Fibroblast of lung (primary cell): ENCODE measurements around the gene FBXO41. TPM values are rescaled to one million over a fixed set of nuclear protein-coding genes. Genes with fewer than 3 reads are reported as not detected.

Source experiments
- DNase-seq, 2 donors: peaks; one replicate each; pipeline versions ENCODE4 v3.0.0 to v3.0.0-alpha.2; 2010; ENCODE audit warnings: low read depth in 2 of 2
- H2AFZ ChIP-seq: 2 replicates; pipeline ENCODE4 v1.5.1; 2012; ENCODE audit warnings: low read length, control low read depth, inconsistent platforms
- H3K27ac ChIP-seq: 2 replicates; pipeline ENCODE4 v1.5.1; 2011; ENCODE audit warnings: low read length, control low read depth; ENCODE audit not compliant: insufficient read depth
- H3K27me3 ChIP-seq: 2 replicates; pipeline ENCODE4 v1.5.1; 2011; ENCODE audit warnings: mild to moderate bottlenecking, low read length; ENCODE audit not compliant: control insufficient read depth, insufficient read depth
- H3K36me3 ChIP-seq: 2 replicates; pipeline ENCODE4 v1.5.1; 2011; ENCODE audit warnings: low read length; ENCODE audit not compliant: control insufficient read depth, insufficient read depth
- H3K4me1 ChIP-seq: 2 replicates; pipeline ENCODE4 v1.5.1; 2011; ENCODE audit warnings: low read length; ENCODE audit not compliant: control insufficient read depth, insufficient read depth; ENCODE audit errors: extremely low read depth
- H3K4me2 ChIP-seq: 2 replicates; pipeline ENCODE4 v1.5.1; 2011; ENCODE audit warnings: low read length, control low read depth; ENCODE audit not compliant: insufficient read depth; ENCODE audit errors: extremely low read depth
- H3K4me3 ChIP-seq, 4 experiments: fragments of 200-600 bp in 1 of 4; sonication (generic) in 1 of 4; replicated peaks in 1 of 4; 2 replicates each; pipeline ENCODE4 v1.5.1; 2011 to 2016; ENCODE audit warnings: low read length in 4 of 4, low read depth in 3 of 4, mild to moderate bottlenecking in 3 of 4, control low read depth in 2 of 4, inconsistent platforms in 1 of 4, mixed read lengths in 1 of 4; ENCODE audit not compliant: insufficient read depth in 1 of 4; ENCODE audit errors: control extremely low read depth in 1 of 4
- H3K79me2 ChIP-seq: 2 replicates; pipeline ENCODE4 v1.5.1; 2012; ENCODE audit warnings: mild to moderate bottlenecking, low read length, inconsistent platforms; ENCODE audit not compliant: control insufficient read depth, insufficient read depth
- H3K9ac ChIP-seq: 2 replicates; pipeline ENCODE4 v1.5.1; 2011; ENCODE audit warnings: mild to moderate bottlenecking, low read length, control low read depth; ENCODE audit not compliant: insufficient read depth
- H3K9me3 ChIP-seq: 2 replicates; pipeline ENCODE4 v1.5.1; 2012; ENCODE audit warnings: low read depth, low read length; ENCODE audit not compliant: control insufficient read depth, insufficient read depth
- H4K20me1 ChIP-seq: 2 replicates; pipeline ENCODE4 v1.5.1; 2011; ENCODE audit warnings: low read length; ENCODE audit not compliant: control insufficient read depth, insufficient read depth; ENCODE audit errors: extremely low read depth
- EZH2 ChIP-seq: IDR thresholded peaks from 2 replicates; pipeline ENCODE4 v1.5.1; 2012; ENCODE audit warnings: low read length, control low read depth, mild to moderate bottlenecking; ENCODE audit errors: missing control alignments
- polyA plus RNA-seq, 2 donors: library from polyadenylated mRNA; depleted of rRNA in 1 of 2; stranded (reverse) in 1 of 2; unstranded in 1 of 2; fragments of >200 nt; gene quantifications; 2 replicates each; pipeline ENCODE4 v1.2.1, GENCODE V29; 2011 to 2012; ENCODE audit warnings: missing spikeins in 1 of 2
- total RNA-seq: library from RNA; depleted of rRNA; stranded (reverse); fragments of >200 nt; gene quantifications from 2 replicates; pipeline ENCODE4 v1.2.1, GENCODE V29; 2014
- TF ChIP-seq, protein P1 (sequence below), 2 donors: IDR thresholded peaks in 1 of 2; conservative IDR thresholded peaks in 1 of 2; 1 replicate in 1 of 2; 2 replicates in 1 of 2; pipeline ENCODE4 v1.5.1; 2011 to 2012; ENCODE audit warnings: low read length in 2 of 2, control low read depth in 1 of 2, inconsistent platforms in 1 of 2, low read depth in 1 of 2, mild to moderate bottlenecking in 1 of 2

The FBXO41 gene
- total and polyA plus RNA-seq, 2 donors (not counting 1 experiment from before 2014, with no cell fraction given): 0.51 to 1.2 TPM

- Histone ChIP-seq H4K20me1 (no peaks in the 10 kb centered on the region), H3K4me3 (no peak overlapping the region), H3K27me3 (no peaks in the 10 kb centered on the region), H2AFZ (no peak overlapping the region), H3K9ac (no peak overlapping the region), H3K4me1 (no peaks in the 10 kb centered on the region), H3K27ac (no peak overlapping the region), H3K9me3 (no peaks in the 10 kb centered on the region), H3K36me3 (peaks cover 22% of the 10 kb centered on the region), H3K79me2 (no peaks in the 10 kb centered on the region), H3K4me2 (no peak overlapping the region)
- TF ChIP-seq EZH2: no peak
- TF ChIP-seq, protein P1, sequence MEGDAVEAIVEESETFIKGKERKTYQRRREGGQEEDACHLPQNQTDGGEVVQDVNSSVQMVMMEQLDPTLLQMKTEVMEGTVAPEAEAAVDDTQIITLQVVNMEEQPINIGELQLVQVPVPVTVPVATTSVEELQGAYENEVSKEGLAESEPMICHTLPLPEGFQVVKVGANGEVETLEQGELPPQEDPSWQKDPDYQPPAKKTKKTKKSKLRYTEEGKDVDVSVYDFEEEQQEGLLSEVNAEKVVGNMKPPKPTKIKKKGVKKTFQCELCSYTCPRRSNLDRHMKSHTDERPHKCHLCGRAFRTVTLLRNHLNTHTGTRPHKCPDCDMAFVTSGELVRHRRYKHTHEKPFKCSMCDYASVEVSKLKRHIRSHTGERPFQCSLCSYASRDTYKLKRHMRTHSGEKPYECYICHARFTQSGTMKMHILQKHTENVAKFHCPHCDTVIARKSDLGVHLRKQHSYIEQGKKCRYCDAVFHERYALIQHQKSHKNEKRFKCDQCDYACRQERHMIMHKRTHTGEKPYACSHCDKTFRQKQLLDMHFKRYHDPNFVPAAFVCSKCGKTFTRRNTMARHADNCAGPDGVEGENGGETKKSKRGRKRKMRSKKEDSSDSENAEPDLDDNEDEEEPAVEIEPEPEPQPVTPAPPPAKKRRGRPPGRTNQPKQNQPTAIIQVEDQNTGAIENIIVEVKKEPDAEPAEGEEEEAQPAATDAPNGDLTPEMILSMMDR (conservative IDR thresholded peaks at IDR 0.05 in 1 of 2, IDR thresholded peaks at IDR 0.05 in 1 of 2; ENCODE audit: low read depth in 1 of 2, low read length in 2 of 2): no peak
- no peak for DNase-seq
These were observed 30.9 kb downstream of the FBXO41 start for GRCh38 chr2:73253400-73253799.

GRCh38 chr2:73252238-73253027 is 31.8 kb downstream of the FBXO41 start:
- Histone ChIP-seq H3K36me3 (peaks cover 26% of the 10 kb centered on the region), H3K4me3 (no peak overlapping the region), H3K4me1 (no peaks in the 10 kb centered on the region), H3K27ac (no peak overlapping the region), H3K9ac (no peak overlapping the region), H3K9me3 (no peaks in the 10 kb centered on the region), H3K27me3 (no peaks in the 10 kb centered on the region), H3K79me2 (no peaks in the 10 kb centered on the region), H2AFZ (no peak overlapping the region), H4K20me1 (no peaks in the 10 kb centered on the region), H3K4me2 (no peak overlapping the region)
- TF ChIP-seq, protein P1 (conservative IDR thresholded peaks at IDR 0.05 in 1 of 2, IDR thresholded peaks at IDR 0.05 in 1 of 2; ENCODE audit: low read depth in 1 of 2, low read length in 2 of 2): no peak
- TF ChIP-seq EZH2: no peak
- DNase-seq: no peak

DNA sequence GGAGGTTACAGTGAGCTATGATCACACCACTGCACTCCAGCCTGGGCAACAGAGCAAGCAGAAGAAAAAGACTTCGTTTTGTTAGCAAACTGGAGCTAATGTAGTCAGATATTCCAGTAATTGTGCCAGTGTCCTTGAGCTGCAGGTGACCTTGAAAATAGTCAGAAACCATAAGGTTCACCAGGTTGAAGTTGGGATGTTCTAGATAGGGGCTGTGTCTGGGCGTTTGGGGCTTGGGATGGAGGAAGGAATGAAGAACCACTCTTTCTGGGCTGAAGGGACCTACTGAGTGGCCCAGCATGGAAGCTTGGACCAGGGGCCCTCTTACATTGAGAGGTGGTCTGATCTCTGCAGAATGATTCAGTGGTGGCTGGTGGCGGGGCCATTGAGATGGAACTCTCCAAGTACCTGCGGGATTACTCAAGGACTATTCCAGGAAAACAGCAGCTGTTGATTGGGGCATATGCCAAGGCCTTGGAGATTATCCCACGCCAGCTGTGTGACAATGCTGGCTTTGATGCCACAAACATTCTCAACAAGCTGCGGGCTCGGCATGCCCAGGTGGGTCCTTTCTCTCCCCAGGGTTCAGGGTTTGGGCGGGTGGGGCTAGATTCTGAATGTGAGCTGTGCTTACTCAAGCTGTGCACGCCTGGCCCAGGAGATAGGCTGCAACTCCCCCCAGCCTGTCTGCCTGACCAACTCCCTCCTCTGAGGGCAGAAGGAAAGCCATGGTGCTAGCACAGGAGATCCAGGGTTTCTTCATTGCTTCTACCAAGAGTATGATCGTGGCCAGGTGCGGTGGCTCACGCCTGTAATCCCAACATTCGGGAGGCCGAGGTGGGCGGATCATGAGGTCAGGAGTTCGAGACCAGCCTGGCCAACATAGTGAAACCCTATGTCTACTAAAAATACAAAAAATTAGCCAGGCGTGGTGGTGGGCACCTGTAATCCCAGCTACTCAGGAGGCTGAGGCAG is 33.1 kb downstream of the FBXO41 start:
- TF ChIP-seq, protein P1 (conservative IDR thresholded peaks at IDR 0.05 in 1 of 2, IDR thresholded peaks at IDR 0.05 in 1 of 2; ENCODE audit: low read depth in 1 of 2, low read length in 2 of 2): no peak
- no peak for TF ChIP-seq EZH2
- Histone ChIP-seq H2AFZ (no peak overlapping the region), H3K9ac (no peak overlapping the region), H3K4me3 (no peak overlapping the region), H3K4me1 (no peaks in the 10 kb centered on the region), H3K27ac (no peak overlapping the region), H3K4me2 (no peak overlapping the region), H3K27me3 (no peaks in the 10 kb centered on the region), H3K36me3 (peaks cover 31% of the 10 kb centered on the region), H3K9me3 (no peaks in the 10 kb centered on the region), H4K20me1 (no peaks in the 10 kb centered on the region), H3K79me2 (no peaks in the 10 kb centered on the region)
- no peak for DNase-seq
